AG04449 (cell line): Measurements from ENCODE around the gene RAB6B.

Experiments used
- CTCF ChIA-PET: fragments of 350-600 bp; formaldehyde crosslinking; extraction: SDS; loops from one replicate; lab custom pipeline; 2021; ENCODE audit warnings: antibody characterized with exemption; lab: Yijun Ruan, JAX
- POLR2A ChIA-PET: fragments of 400-600, 350-600 bp; formaldehyde crosslinking; extraction: SDS; loops from one replicate; lab custom pipeline; 2020; ENCODE audit warnings: antibody characterized with exemption, inconsistent platforms; lab: Yijun Ruan, JAX
- DNase-seq: peaks from one replicate; pipeline ENCODE4 v3.0.0-alpha.2; 2010; ENCODE audit warnings: low read depth, low spot score
- H3K4me3 ChIP-seq: 2 replicates; pipeline ENCODE4 v1.5.1; 2011; ENCODE audit warnings: low read depth, mild to moderate bottlenecking, control low read depth, low read length
- TF ChIP-seq, protein P1 (sequence below): IDR thresholded peaks from one replicate; pipeline ENCODE4 v1.5.1; 2011; ENCODE audit warnings: mild to moderate bottlenecking, moderate library complexity, low read length, control low read depth, inconsistent platforms; ENCODE audit not compliant: insufficient read depth; ENCODE audit errors: missing control alignments

The RAB6B gene

DNA sequence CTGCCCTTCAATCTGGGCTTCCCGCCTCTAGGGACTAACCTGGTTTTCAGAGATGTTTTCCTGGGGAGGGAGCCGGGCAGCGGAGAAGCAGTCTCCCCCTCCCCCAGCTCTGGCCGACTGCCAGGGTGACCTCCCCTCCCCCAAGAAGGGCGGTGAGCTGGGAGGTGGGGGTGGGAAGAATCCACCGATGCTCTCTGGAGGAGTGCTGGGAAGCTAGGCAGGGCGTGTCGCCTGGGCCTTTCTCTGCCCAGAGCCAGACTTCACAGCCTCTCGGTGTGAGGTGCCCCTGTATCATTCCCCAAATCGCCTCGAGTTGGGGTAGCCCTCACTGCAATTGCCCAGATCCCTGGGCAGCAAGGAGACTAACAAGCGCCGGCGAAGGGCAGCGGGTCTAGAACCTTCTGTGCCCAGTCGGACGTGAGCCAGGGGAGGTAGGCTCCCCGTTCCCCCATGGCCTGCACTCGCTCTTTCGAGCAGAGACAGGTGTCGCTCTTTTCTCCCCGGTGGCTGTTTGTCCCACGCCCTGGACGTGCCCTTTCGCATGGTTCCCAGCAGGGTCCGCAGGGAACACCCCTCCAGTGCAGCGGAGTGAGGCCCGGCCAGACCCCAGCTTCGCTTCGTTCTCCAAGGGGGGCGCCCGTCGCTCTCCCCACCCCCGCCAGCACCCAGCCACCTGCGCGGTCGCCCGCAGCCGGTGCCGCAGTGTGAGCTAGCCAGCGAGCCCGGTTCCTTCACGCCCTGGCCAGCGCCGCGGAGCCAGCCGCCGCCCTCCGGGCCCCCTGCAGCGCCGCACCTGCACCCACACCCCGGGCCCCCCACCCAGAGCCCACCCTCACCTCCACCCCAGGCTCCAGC is 1.1 kb downstream of the RAB6B start:
- ChIA-PET POLR2A (no interaction called here), CTCF (interaction anchor here (1.2 kb wide), 1 partner anchor 78 kb away, joined by 4 read pairs; no protein-coding TSS in a partner anchor)
- no peak for DNase-seq
- TF ChIP-seq, protein P1, sequence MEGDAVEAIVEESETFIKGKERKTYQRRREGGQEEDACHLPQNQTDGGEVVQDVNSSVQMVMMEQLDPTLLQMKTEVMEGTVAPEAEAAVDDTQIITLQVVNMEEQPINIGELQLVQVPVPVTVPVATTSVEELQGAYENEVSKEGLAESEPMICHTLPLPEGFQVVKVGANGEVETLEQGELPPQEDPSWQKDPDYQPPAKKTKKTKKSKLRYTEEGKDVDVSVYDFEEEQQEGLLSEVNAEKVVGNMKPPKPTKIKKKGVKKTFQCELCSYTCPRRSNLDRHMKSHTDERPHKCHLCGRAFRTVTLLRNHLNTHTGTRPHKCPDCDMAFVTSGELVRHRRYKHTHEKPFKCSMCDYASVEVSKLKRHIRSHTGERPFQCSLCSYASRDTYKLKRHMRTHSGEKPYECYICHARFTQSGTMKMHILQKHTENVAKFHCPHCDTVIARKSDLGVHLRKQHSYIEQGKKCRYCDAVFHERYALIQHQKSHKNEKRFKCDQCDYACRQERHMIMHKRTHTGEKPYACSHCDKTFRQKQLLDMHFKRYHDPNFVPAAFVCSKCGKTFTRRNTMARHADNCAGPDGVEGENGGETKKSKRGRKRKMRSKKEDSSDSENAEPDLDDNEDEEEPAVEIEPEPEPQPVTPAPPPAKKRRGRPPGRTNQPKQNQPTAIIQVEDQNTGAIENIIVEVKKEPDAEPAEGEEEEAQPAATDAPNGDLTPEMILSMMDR = no peak
- peak overlapping the region; percentile 66 for H3K4me3 ChIP-seq

DNA sequence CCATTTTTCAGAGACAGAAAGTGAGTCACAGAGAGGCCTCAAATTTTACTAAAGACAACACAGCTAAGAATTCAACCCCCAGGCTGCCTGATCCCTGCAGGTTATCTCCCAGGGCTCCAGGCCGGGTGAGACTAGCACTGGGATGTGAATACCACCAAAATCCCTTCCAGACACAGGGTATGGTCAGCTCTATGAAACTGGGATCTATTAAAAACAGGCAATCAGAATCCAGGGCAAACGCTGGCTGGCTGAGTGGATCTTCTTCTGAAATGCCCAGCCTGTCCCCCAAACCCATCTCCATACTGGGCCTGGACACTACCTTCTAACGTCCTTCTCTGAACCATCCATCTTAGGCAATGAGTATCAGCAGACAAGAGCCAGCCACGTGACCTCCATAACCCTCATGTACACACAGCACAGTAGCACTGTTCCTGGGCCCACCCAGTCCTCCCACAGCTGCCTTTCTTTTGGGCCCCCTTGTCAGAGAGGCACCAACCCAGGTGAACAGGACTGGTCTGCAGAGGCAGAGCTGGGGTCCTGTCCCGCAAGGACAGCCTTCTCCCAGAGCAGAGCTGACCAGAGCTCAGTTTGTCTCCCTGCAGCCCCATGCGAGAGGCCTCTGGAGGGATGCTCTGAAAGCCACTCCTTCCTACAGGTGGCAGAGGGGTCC is 1.9 kb downstream of the RAB6B start:
- TF ChIP-seq, protein P1 = no peak
- CTCF ChIA-PET = interaction anchor here (1.2 kb wide), 1 partner anchor 77 kb away, joined by 4 read pairs; no protein-coding TSS in a partner anchor
- no peak for DNase-seq
- POLR2A ChIA-PET = no interaction called here
- no peak overlapping the region for H3K4me3 ChIP-seq

DNA sequence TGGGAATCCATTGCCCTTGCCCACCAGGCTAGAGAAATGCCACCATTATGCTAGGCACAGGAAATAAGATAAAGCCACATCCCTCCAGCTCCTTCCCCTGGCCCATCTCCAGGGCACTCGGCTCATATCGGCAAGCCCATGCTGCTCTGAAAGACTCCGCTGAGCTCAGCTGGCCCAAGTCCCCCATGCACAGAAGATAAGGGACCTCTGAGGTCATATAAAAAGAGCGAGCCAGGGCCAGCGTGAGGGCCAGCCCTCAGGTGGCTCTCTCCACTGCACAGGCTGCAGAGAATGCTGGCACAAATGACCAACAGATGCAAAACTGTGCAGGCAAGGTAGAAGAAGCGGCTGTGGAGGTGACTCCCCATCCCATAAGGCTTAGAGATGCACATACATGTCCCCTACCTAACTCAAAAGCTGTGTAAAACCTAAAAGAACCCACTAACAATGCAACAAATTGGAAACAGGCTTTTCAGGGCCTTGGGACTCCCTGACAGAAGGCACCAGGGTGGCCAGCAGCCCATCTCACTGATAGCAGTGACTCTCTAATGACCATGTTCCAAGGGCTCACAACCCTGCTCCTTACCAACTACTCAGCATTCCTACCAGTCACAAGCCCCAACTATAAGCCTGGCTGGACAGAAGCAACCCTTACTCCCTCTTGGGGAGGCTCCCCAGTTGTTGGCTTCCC is 3.0 kb downstream of the RAB6B start:
- POLR2A ChIA-PET = no interaction called here
- H3K4me3 ChIP-seq = no peak overlapping the region
- DNase-seq = no peak
- TF ChIP-seq, protein P1 = no peak
- CTCF ChIA-PET = no interaction called here

DNA sequence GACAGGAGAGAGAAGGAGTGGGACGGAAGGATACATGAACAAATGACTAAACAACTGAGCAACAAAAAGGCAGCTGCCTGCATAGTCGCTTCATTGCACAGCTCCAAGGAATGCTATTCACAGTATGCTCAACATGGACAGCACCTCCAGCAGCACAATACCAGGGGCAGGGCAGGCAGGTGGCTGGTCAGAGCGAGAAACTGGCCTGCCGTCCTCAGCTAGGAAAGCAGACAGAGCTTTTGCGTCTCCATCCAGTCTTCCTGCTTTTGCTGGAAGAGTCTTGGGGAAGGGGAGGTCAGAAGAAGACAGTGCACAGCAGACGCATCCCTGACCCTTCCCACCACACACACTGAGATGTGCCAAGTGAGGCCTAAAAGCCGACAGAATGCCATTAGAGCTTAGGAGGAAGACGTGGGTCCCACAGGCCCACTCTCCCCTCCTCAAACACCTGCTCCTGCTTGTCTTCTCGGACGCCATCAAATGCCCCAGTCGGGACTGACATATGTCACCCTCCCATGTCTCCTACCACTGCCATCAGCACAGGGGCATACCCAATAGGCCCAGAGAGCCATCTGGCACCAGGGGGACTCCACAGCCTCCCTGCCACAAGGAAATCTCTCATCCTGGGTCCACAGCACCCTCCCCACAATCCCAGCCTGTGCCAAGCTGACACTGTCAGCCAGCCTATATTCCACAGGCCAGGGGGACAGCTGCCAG is 3.9 kb downstream of the RAB6B start:
- TF ChIP-seq, protein P1 = no peak
- ChIA-PET CTCF (interaction anchor here (0.9 to 1.0 kb wide), 2 partner anchors 37 to 320 kb away, joined by 3 to 4 read pairs; no protein-coding TSS in a partner anchor), POLR2A (no interaction called here)
- no peak overlapping the region for H3K4me3 ChIP-seq
- DNase-seq = no peak

DNA sequence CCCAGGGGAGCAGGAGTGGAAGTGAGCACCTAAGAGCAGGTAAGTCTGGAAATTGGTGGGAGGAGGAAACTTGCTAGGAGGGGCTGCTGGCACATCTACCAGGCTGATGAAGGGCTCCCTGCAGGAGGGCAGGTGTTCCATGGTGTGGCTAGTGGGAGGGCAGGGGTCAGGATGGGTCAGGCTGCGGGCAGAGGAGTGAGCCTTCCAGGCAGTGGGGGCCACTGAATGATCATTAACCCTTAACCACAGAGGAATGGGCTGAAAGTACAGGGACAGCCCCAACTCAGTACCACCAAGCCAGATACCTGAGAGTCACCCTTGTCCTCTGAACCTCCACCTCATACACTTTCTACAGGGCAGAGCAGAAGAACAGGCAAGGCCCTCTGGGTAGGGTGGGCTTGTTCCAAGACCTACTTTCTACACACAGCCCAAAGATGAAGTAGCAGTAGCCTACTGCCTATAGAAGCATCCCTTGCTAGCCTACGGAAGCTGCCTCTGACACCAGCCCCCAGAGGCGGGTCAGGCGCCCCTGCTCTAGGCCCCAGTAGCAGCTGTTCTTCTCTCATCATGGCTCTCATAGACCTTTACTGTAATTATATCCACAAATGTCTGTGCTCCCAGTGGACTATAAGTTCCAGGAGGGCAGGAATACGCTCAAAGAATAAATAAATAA is 4.6 kb downstream of the RAB6B start:
- TF ChIP-seq, protein P1 = no peak
- CTCF ChIA-PET = interaction anchor here (0.9 to 1.0 kb wide), 2 partner anchors 38 to 320 kb away, joined by 3 to 4 read pairs; no protein-coding TSS in a partner anchor
- POLR2A ChIA-PET = no interaction called here
- DNase-seq = no peak
- no peak overlapping the region for H3K4me3 ChIP-seq
